WERI-Rb-1 (cell line): Measurements from ENCODE around the gene GNLY.

Experiments
- DNase-seq: peaks from one replicate; pipeline ENCODE4 v3.0.0-alpha.2; 2020
- H3K27ac ChIP-seq: fragments of 250-450 bp; sonication (Bioruptor Pico); 2 replicates; pipeline ENCODE4 v1.5.1; 2020; ENCODE audit warnings: mild to moderate bottlenecking, moderate library complexity
- H3K27me3 ChIP-seq: fragments of 250-450 bp; sonication (Bioruptor Pico); 2 replicates; pipeline ENCODE4 v1.5.1; 2021; ENCODE audit warnings: mild to moderate bottlenecking, low read depth, moderate library complexity; ENCODE audit not compliant: insufficient read depth, severe bottlenecking
- H3K36me3 ChIP-seq: fragments of 250-450 bp; sonication (Bioruptor Pico); 2 replicates; pipeline ENCODE4 v1.5.1; 2020; ENCODE audit warnings: mild to moderate bottlenecking, moderate library complexity
- H3K4me3 ChIP-seq: 2 replicates; pipeline ENCODE4 v1.5.1; 2011; ENCODE audit warnings: low read depth, mild to moderate bottlenecking, control low read depth, low read length
- H3K9me3 ChIP-seq: fragments of 250-450 bp; sonication (Bioruptor Pico); 2 replicates; pipeline ENCODE4 v1.5.1; 2021; ENCODE audit warnings: mild to moderate bottlenecking, moderate library complexity; ENCODE audit not compliant: severe bottlenecking
- CTCF ChIP-seq: IDR thresholded peaks from 2 replicates; pipeline ENCODE4 v1.5.1; 2011; ENCODE audit warnings: low read depth, mild to moderate bottlenecking, control low read depth, inconsistent platforms, low read length

GNLY gene

GRCh38 chr2:85708641-85709040, 14.5 kb downstream of the GNLY start:
- no peak for DNase-seq
- Histone ChIP-seq H3K4me3 (no peak overlapping the region), H3K9me3 (no peaks in the 10 kb centered on the region), H3K27ac (no peak overlapping the region), H3K27me3 (no peaks in the 10 kb centered on the region), H3K36me3 (no peaks in the 10 kb centered on the region)
- TF ChIP-seq CTCF, result no peak

DNA sequence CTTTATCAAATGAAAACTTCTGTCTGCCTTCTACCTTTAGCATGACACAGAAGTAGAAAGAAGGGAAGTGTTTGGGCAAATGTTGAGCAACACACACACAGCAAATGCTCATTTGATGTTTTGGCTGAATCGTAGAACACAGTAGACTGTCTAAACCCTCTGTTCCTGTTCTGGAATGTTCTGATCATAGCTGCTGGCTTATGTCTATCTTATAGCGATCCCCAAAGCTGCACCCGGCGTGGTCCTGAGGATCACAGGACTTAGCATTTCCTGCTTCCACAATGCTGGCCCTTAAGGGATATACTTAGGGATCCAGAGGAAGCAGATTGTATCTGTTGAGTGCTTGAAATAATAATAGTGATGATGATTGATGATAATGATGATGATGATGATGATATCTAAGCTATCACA, 15.2 kb downstream of the GNLY start:
- Histone ChIP-seq H3K27ac (no peak overlapping the region), H3K9me3 (no peaks in the 10 kb centered on the region), H3K27me3 (no peaks in the 10 kb centered on the region), H3K4me3 (no peak overlapping the region), H3K36me3 (no peaks in the 10 kb centered on the region)
- DNase-seq, result no peak
- no peak for TF ChIP-seq CTCF

- no peak for DNase-seq
- Histone ChIP-seq H3K36me3 (no peaks in the 10 kb centered on the region), H3K4me3 (no peak overlapping the region), H3K27ac (no peak overlapping the region), H3K9me3 (no peaks in the 10 kb centered on the region), H3K27me3 (no peaks in the 10 kb centered on the region)
- TF ChIP-seq CTCF, result no peak
Measured at GRCh38 chr2:85710687-85711577, 16.8 kb downstream of the GNLY start.

GRCh38 chr2:85711578-85712060, 17.5 kb downstream of the GNLY start:
- no peaks in the 10 kb centered on the region for H3K9me3 ChIP-seq
- H3K36me3 ChIP-seq, result no peaks in the 10 kb centered on the region
- no peak overlapping the region for H3K27ac ChIP-seq
- no peak for TF ChIP-seq CTCF
- H3K27me3 ChIP-seq, result no peaks in the 10 kb centered on the region
- DNase-seq, result no peak
- no peak overlapping the region for H3K4me3 ChIP-seq

DNA sequence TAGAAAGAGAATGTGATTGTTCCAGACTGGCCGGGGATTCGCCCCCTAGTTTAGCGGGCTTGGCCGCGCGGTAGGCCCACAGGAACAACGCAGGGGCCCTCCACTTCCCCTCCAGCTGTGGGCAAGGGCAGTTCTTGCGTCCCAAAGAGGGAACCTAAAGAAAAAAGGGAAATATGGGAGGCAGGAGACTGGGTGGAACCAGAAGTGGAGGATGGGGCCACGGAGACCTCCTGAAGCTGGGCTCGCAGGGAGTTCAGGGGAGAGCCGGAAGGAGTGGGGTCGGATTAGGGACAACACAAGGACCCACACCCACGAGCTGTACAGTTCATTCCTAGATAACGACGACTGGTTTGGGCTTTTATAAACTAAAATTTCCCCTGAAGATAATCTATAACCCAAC, 18.2 kb downstream of the GNLY start:
- DNase-seq, result no peak
- no peak overlapping the region for H3K27ac ChIP-seq

More for the DNA sequence above, 18.2 kb downstream of the GNLY start:
- Histone ChIP-seq H3K9me3 (no peaks in the 10 kb centered on the region), H3K36me3 (no peaks in the 10 kb centered on the region), H3K4me3 (no peak overlapping the region), H3K27me3 (no peaks in the 10 kb centered on the region)
- no peak for TF ChIP-seq CTCF
